WTC11 (cell line): ENCODE results near the gene RTBDN. TPM values are rescaled to one million over a fixed set of nuclear protein-coding genes. Genes with fewer than 3 reads are reported as not detected.

Experiments used
- ATAC-seq: fragments of 200-7000 bp; cut with Tn5 transposase; 2 replicates; pipeline ENCODE4 v1.10.0; 2021; ENCODE audit warnings: mild to moderate bottlenecking, moderate library complexity
- CTCF ChIA-PET: fragments of 300-600 bp; sonication (Branson Sonifier 250); formaldehyde crosslinking; loops from one replicate; lab custom pipeline; 2021; ENCODE audit warnings: antibody characterized with exemption; lab: Charles Lee
- POLR2A ChIA-PET: fragments of 350-600 bp; sonication (Branson Sonifier 250); formaldehyde crosslinking; loops from one replicate; lab custom pipeline; 2021; ENCODE audit warnings: antibody characterized with exemption; lab: Charles Lee
- DNase-seq: peaks from one replicate; pipeline ENCODE4 v3.0.0; 2021; ENCODE audit warnings: low spot score
- H3K27ac Mint-ChIP-seq: 2 replicates; pipeline ENCODE4 v1.8.0; 2021; ENCODE audit warnings: mixed read lengths
- H3K27me3 Mint-ChIP-seq: 2 replicates; pipeline ENCODE4 v1.8.0; 2021; ENCODE audit warnings: low read depth, mild to moderate bottlenecking, moderate library complexity, mixed read lengths
- H3K36me3 Mint-ChIP-seq: 2 replicates; pipeline ENCODE4 v1.8.0; 2021; ENCODE audit warnings: mixed read lengths
- H3K4me1 Mint-ChIP-seq: 2 replicates; pipeline ENCODE4 v1.8.0; 2022; ENCODE audit warnings: mixed read lengths
- H3K4me3 Mint-ChIP-seq: 2 replicates; pipeline ENCODE4 v1.8.0; 2021; ENCODE audit warnings: mild to moderate bottlenecking, moderate library complexity, mixed read lengths
- H3K9me3 Mint-ChIP-seq: 2 replicates; pipeline ENCODE4 v1.8.0; 2021; ENCODE audit warnings: mixed read lengths
- AFF4 ChIP-seq: sonication (generic); formaldehyde crosslinking; IDR thresholded peaks from 2 replicates; pipeline ENCODE4 v1.8.1; 2023; ENCODE audit warnings: mild to moderate bottlenecking, missing genetic modification reagents, borderline replicate concordance
- ARID4B ChIP-seq: sonication (generic); formaldehyde crosslinking; IDR thresholded peaks from 2 replicates; pipeline ENCODE4 v1.8.0; 2023; ENCODE audit warnings: missing genetic modification reagents, mild to moderate bottlenecking, borderline replicate concordance
- ATF1 ChIP-seq: sonication (generic); formaldehyde crosslinking; IDR thresholded peaks from 2 replicates; pipeline ENCODE4 v1.8.1; 2023; ENCODE audit warnings: mild to moderate bottlenecking, moderate library complexity, missing genetic modification reagents
- CBFB ChIP-seq: sonication (generic); formaldehyde crosslinking; IDR thresholded peaks from 2 replicates; pipeline ENCODE4 v1.8.1; 2022; ENCODE audit warnings: mild to moderate bottlenecking, low read depth, missing genetic modification reagents
- ELF4 ChIP-seq: sonication (generic); formaldehyde crosslinking; IDR thresholded peaks from 2 replicates; pipeline ENCODE4 v1.8.1; 2022; ENCODE audit warnings: low read depth, mild to moderate bottlenecking, moderate library complexity, missing genetic modification reagents
- MAX ChIP-seq: sonication (generic); formaldehyde crosslinking; IDR thresholded peaks from 2 replicates; pipeline ENCODE4 v1.8.0; 2022; ENCODE audit warnings: mild to moderate bottlenecking, missing genetic modification reagents
- NR2C2 ChIP-seq: sonication (generic); formaldehyde crosslinking; IDR thresholded peaks from 2 replicates; pipeline ENCODE4 v1.8.0; 2022; ENCODE audit warnings: mild to moderate bottlenecking, missing genetic modification reagents
- NR3C1 ChIP-seq: sonication (generic); formaldehyde crosslinking; conservative IDR thresholded peaks from 2 replicates; pipeline ENCODE4 v1.8.1; 2023; ENCODE audit warnings: low read depth, mild to moderate bottlenecking, missing genetic modification reagents
- PRRX2 ChIP-seq: fragments of 250-450 bp; sonication (Bioruptor Pico); IDR thresholded peaks from 2 replicates; pipeline ENCODE4 v1.8.0; 2021; ENCODE audit warnings: mild to moderate bottlenecking
- TEAD4 ChIP-seq: sonication (generic); formaldehyde crosslinking; IDR thresholded peaks from 2 replicates; pipeline ENCODE4 v1.8.0; 2022; ENCODE audit warnings: mild to moderate bottlenecking, missing genetic modification reagents
- ZNF263 ChIP-seq: sonication (generic); formaldehyde crosslinking; IDR thresholded peaks from 2 replicates; pipeline ENCODE4 v1.8.1; 2022; ENCODE audit warnings: low read depth, mild to moderate bottlenecking, moderate library complexity, missing genetic modification reagents
- ZNF317 ChIP-seq: sonication (generic); formaldehyde crosslinking; IDR thresholded peaks from 2 replicates; pipeline ENCODE4 v1.8.1; 2023; ENCODE audit warnings: low read depth, mild to moderate bottlenecking, moderate library complexity, missing genetic modification reagents, borderline replicate concordance
- total RNA-seq: library from RNA; stranded (reverse); gene quantifications from 3 replicates; pipeline ENCODE4 v1.2.3, GENCODE V29; 2021
- TF ChIP-seq, protein P1 (sequence below): sonication (generic); formaldehyde crosslinking; conservative IDR thresholded peaks from 2 replicates; pipeline ENCODE4 v1.8.1; 2023; ENCODE audit warnings: mild to moderate bottlenecking, low read depth, missing genetic modification reagents, moderate library complexity
- TF ChIP-seq, protein P2 (sequence below): sonication (generic); formaldehyde crosslinking; IDR thresholded peaks from 2 replicates; pipeline ENCODE4 v1.8.1; 2023; ENCODE audit warnings: mild to moderate bottlenecking, missing genetic modification reagents
- TF ChIP-seq, protein P3 (sequence below): sonication (generic); formaldehyde crosslinking; IDR thresholded peaks from 2 replicates; pipeline ENCODE4 v1.8.0; 2022; ENCODE audit warnings: mild to moderate bottlenecking, missing genetic modification reagents

The RTBDN gene
- total RNA-seq, 1 experiment from 2014 or later = 2.4 TPM

DNA sequence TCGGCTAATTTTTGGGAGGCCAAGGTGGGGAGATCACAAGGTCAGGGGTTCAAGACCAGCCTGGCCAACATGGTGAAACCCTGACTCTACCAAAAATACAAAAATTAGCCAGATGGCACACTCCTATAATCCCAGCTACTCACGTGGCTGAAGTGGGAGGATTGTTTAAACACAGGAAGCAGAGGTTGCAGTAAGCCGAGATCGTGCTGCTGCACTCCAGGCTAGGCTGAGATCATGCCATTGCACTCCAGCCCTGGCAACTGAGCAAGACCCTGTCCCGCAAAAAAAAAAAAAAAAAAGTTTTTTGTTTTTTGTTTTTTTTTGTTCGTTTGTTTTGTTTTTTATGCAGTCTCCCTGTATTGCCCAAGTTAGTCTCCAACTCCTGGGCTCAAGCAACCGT, 25.2 kb upstream of the RTBDN start (continued):
- TF ChIP-seq, protein P1, sequence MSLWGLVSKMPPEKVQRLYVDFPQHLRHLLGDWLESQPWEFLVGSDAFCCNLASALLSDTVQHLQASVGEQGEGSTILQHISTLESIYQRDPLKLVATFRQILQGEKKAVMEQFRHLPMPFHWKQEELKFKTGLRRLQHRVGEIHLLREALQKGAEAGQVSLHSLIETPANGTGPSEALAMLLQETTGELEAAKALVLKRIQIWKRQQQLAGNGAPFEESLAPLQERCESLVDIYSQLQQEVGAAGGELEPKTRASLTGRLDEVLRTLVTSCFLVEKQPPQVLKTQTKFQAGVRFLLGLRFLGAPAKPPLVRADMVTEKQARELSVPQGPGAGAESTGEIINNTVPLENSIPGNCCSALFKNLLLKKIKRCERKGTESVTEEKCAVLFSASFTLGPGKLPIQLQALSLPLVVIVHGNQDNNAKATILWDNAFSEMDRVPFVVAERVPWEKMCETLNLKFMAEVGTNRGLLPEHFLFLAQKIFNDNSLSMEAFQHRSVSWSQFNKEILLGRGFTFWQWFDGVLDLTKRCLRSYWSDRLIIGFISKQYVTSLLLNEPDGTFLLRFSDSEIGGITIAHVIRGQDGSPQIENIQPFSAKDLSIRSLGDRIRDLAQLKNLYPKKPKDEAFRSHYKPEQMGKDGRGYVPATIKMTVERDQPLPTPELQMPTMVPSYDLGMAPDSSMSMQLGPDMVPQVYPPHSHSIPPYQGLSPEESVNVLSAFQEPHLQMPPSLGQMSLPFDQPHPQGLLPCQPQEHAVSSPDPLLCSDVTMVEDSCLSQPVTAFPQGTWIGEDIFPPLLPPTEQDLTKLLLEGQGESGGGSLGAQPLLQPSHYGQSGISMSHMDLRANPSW (CRISPR knock-in tag) = no peak
- TF ChIP-seq ATF1 (CRISPR knock-in tag) (no peak), ZNF263 (CRISPR knock-in tag) (no peak), PRRX2 (CRISPR knock-in tag) (no peak), NR2C2 (CRISPR knock-in tag) (no peak), TEAD4 (CRISPR knock-in tag) (no peak)
- TF ChIP-seq, protein P2, sequence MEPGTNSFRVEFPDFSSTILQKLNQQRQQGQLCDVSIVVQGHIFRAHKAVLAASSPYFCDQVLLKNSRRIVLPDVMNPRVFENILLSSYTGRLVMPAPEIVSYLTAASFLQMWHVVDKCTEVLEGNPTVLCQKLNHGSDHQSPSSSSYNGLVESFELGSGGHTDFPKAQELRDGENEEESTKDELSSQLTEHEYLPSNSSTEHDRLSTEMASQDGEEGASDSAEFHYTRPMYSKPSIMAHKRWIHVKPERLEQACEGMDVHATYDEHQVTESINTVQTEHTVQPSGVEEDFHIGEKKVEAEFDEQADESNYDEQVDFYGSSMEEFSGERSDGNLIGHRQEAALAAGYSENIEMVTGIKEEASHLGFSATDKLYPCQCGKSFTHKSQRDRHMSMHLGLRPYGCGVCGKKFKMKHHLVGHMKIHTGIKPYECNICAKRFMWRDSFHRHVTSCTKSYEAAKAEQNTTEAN = no peak
- TF ChIP-seq, protein P3, sequence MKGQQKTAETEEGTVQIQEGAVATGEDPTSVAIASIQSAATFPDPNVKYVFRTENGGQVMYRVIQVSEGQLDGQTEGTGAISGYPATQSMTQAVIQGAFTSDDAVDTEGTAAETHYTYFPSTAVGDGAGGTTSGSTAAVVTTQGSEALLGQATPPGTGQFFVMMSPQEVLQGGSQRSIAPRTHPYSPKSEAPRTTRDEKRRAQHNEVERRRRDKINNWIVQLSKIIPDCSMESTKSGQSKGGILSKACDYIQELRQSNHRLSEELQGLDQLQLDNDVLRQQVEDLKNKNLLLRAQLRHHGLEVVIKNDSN (CRISPR knock-in tag) = no peak

- CTCF ChIA-PET = interaction anchor here (1.2 to 3.0 kb wide), 2 partner anchors 11 to 33 kb away, joined by 5 to 11 read pairs; no protein-coding TSS in a partner anchor
- H3K27me3 Mint-ChIP-seq = 0 out of 2 replicates have a peak, but pooled peaks cover 2% of the 10 kb centered on the region
- POLR2A ChIA-PET = interaction anchor here (0.6 to 0.7 kb wide), 2 partner anchors 187 to 201 kb away, joined by 4 to 6 read pairs; no protein-coding TSS in a partner anchor
Observed at GRCh38 chr19:12858041-12858928, 23.9 kb upstream of the RTBDN start.

More at GRCh38 chr19:12858041-12858928, 23.9 kb upstream of the RTBDN start:
- H3K27ac Mint-ChIP-seq = no peak overlapping the region
- TF ChIP-seq ARID4B (CRISPR knock-in tag) (no peak), MAX (no peak), ZNF317 (no peak), ELF4 (CRISPR knock-in tag) (no peak), CBFB (CRISPR knock-in tag) (no peak), AFF4 (CRISPR knock-in tag) (no peak), NR3C1 (no peak)
- peaks cover 12% of the 10 kb centered on the region for H3K9me3 Mint-ChIP-seq
- H3K4me3 Mint-ChIP-seq = no peak overlapping the region
- no peaks in the 10 kb centered on the region for H3K4me1 Mint-ChIP-seq
- DNase-seq (no peak), ATAC-seq (peak; percentile 63)
- H3K36me3 Mint-ChIP-seq = peaks cover 34% of the 10 kb centered on the region
